GM12873 (cell line): ENCODE results near the gene NR1I2.

Source experiments
- CTCF ChIP-seq: IDR thresholded peaks from 2 replicates; pipeline ENCODE4 v1.5.1; 2012; ENCODE audit warnings: low read depth, mild to moderate bottlenecking, moderate library complexity, low read length, control low read depth; ENCODE audit not compliant: insufficient read depth; ENCODE audit errors: missing control alignments

NR1I2 gene

GRCh38 chr3:119779731-119780383 is 2.0 kb upstream of the NR1I2 start:
- no peak for TF ChIP-seq CTCF

- TF ChIP-seq CTCF = no peak
Observed at GRCh38 chr3:119782460-119782859, 559 bp downstream of the NR1I2 start.

- no peak for TF ChIP-seq CTCF
Observed at GRCh38 chr3:119783255-119783654, 1.4 kb downstream of the NR1I2 start.

- TF ChIP-seq CTCF = no peak
Observed at GRCh38 chr3:119783883-119784282, 2.0 kb downstream of the NR1I2 start.

GRCh38 chr3:119786409-119786808 is 4.5 kb downstream of the NR1I2 start:
- TF ChIP-seq CTCF = no peak

- no peak for TF ChIP-seq CTCF
Observed at GRCh38 chr3:119790369-119790768, 8.5 kb downstream of the NR1I2 start.

- no peak for TF ChIP-seq CTCF
Observed at GRCh38 chr3:119792270-119792669, 10.4 kb downstream of the NR1I2 start.

- TF ChIP-seq CTCF = no peak
Observed at GRCh38 chr3:119794401-119794800, 12.5 kb downstream of the NR1I2 start.
